DOHH2 (cell line): Measurements from ENCODE around the gene PTX4.

Source experiments
- H3F3A ChIP-seq: fragments of 200-600 bp; sonication (generic), shearing (Covaris generic); 2 replicates; pipeline ENCODE4 v1.6.0; 2016; ENCODE audit warnings: antibody characterized with exemption, mild to moderate bottlenecking; ENCODE audit not compliant: control insufficient read depth, insufficient read depth
- H3K27ac ChIP-seq: fragments of 200-600 bp; sonication (generic); 2 replicates; pipeline ENCODE4 v1.5.1; 2014; ENCODE audit warnings: low read depth, mild to moderate bottlenecking, low read length, moderate library complexity
- H3K27me3 ChIP-seq: fragments of 200-600 bp; sonication (generic); 2 replicates; pipeline ENCODE4 v1.6.1; 2014; ENCODE audit warnings: mild to moderate bottlenecking, low read length, mixed read lengths; ENCODE audit not compliant: control insufficient read depth
- H3K36me3 ChIP-seq: fragments of 200-600 bp; sonication (generic); 2 replicates; pipeline ENCODE4 v1.6.1; 2014; ENCODE audit warnings: mild to moderate bottlenecking, low read length, moderate library complexity, mixed read lengths; ENCODE audit not compliant: control insufficient read depth
- H3K4me1 ChIP-seq: fragments of 200-600 bp; sonication (generic); 2 replicates; pipeline ENCODE4 v1.6.1; 2014; ENCODE audit warnings: mild to moderate bottlenecking, low read length, mixed read lengths; ENCODE audit not compliant: control insufficient read depth
- H3K4me2 ChIP-seq: fragments of 200-600 bp; sonication (generic); 2 replicates; pipeline ENCODE4 v1.6.0; 2014; ENCODE audit warnings: mild to moderate bottlenecking, low read length, moderate library complexity
- H3K4me3 ChIP-seq: fragments of 200-600 bp; sonication (generic); 2 replicates; pipeline ENCODE4 v1.5.1; 2014; ENCODE audit warnings: mild to moderate bottlenecking, low read length, mixed read lengths
- H3K79me2 ChIP-seq: fragments of 200-600 bp; sonication (generic); 2 replicates; pipeline ENCODE4 v1.6.1; 2014; ENCODE audit warnings: mild to moderate bottlenecking, low read length, mixed read lengths; ENCODE audit not compliant: control insufficient read depth
- H3K9me2 ChIP-seq: fragments of 200-600 bp; sonication (generic); replicated peaks from 2 replicates; pipeline ENCODE4 v1.6.1; 2014; ENCODE audit warnings: mild to moderate bottlenecking, low read length, mixed read lengths; ENCODE audit not compliant: control insufficient read depth
- H3K9me3 ChIP-seq: fragments of 200-600 bp; sonication (generic); 2 replicates; pipeline ENCODE4 v1.6.1; 2014; ENCODE audit warnings: antibody characterized with exemption, low read length, mixed read lengths; ENCODE audit not compliant: control insufficient read depth, insufficient read depth
- H4K20me1 ChIP-seq: fragments of 200-600 bp; sonication (generic); 2 replicates; pipeline ENCODE4 v1.6.0; 2014; ENCODE audit warnings: low read depth, mild to moderate bottlenecking, antibody characterized with exemption, low read length, moderate library complexity; ENCODE audit not compliant: control insufficient read depth, insufficient read depth
- CTCF ChIP-seq: fragments of 200-600 bp; sonication (generic); IDR thresholded peaks from one replicate; pipeline ENCODE4 v1.5.1; 2014; ENCODE audit warnings: antibody characterized with exemption, mild to moderate bottlenecking, low read depth, low read length; ENCODE audit not compliant: poor library complexity, severe bottlenecking
- EZH2phosphoT487 ChIP-seq: fragments of 200-600 bp; sonication (generic); IDR thresholded peaks from 2 replicates; pipeline ENCODE4 v1.6.1; 2017; ENCODE audit warnings: borderline replicate concordance, mild to moderate bottlenecking, antibody characterized with exemption, low read length, moderate library complexity, mixed read lengths

The PTX4 gene

GRCh38 chr16:1449201-1449788, 39.4 kb downstream of the PTX4 start:
- H3K9me2 ChIP-seq, result no peaks in the 10 kb centered on the region
- TF ChIP-seq CTCF, result no peak
- TF ChIP-seq EZH2phosphoT487, result no peak
- H3K4me1 ChIP-seq, result no peaks in the 10 kb centered on the region
- no peaks in the 10 kb centered on the region for H3F3A ChIP-seq
- no peaks in the 10 kb centered on the region for H3K9me3 ChIP-seq
- H3K36me3 ChIP-seq, result peaks cover 24% of the 10 kb centered on the region
- H3K27ac ChIP-seq, result no peak overlapping the region
- H3K79me2 ChIP-seq, result no peaks in the 10 kb centered on the region
- H3K4me3 ChIP-seq, result no peak overlapping the region
- H3K27me3 ChIP-seq, result no peaks in the 10 kb centered on the region
- no peak overlapping the region for H3K4me2 ChIP-seq
- H4K20me1 ChIP-seq, result no peaks in the 10 kb centered on the region

GRCh38 chr16:1448536-1449116, 40.1 kb downstream of the PTX4 start:
- H3K4me3 ChIP-seq, result no peak overlapping the region
- H3K79me2 ChIP-seq, result no peaks in the 10 kb centered on the region
- H4K20me1 ChIP-seq, result no peaks in the 10 kb centered on the region
- H3K4me1 ChIP-seq, result no peaks in the 10 kb centered on the region
- H3K9me2 ChIP-seq, result no peaks in the 10 kb centered on the region
- TF ChIP-seq EZH2phosphoT487 (no peak), CTCF (no peak)
- no peaks in the 10 kb centered on the region for H3K27me3 ChIP-seq
- H3K9me3 ChIP-seq, result no peaks in the 10 kb centered on the region
- peaks cover 20% of the 10 kb centered on the region for H3K36me3 ChIP-seq
- no peak overlapping the region for H3K27ac ChIP-seq
- H3K4me2 ChIP-seq, result no peak overlapping the region
- no peaks in the 10 kb centered on the region for H3F3A ChIP-seq

- no peaks in the 10 kb centered on the region for H3F3A ChIP-seq
- H3K9me3 ChIP-seq, result no peaks in the 10 kb centered on the region
- H3K27me3 ChIP-seq, result no peaks in the 10 kb centered on the region
- H3K79me2 ChIP-seq, result no peaks in the 10 kb centered on the region
- no peak overlapping the region for H3K4me2 ChIP-seq
- no peak for TF ChIP-seq CTCF
- no peak for TF ChIP-seq EZH2phosphoT487
- no peaks in the 10 kb centered on the region for H3K4me1 ChIP-seq
- H3K27ac ChIP-seq, result no peak overlapping the region
- peaks cover 18% of the 10 kb centered on the region; the same call in 1 of the 2 replicates for H3K36me3 ChIP-seq
- H4K20me1 ChIP-seq, result no peaks in the 10 kb centered on the region
- no peaks in the 10 kb centered on the region for H3K9me2 ChIP-seq
- H3K4me3 ChIP-seq, result no peak overlapping the region
These were observed 40.8 kb downstream of the PTX4 start for GRCh38 chr16:1447965-1448364.
